HG03159 (cell line): Measurements from ENCODE around the gene MAML1.

Experiments
- ATAC-seq: cut with Tn5 transposase; IDR thresholded peaks from one replicate; pipeline ENCODE4 v1.9.1; 2021; ENCODE audit warnings: mild to moderate bottlenecking, moderate library complexity; ENCODE audit not compliant: unreplicated experiment

MAML1 gene

GRCh38 chr5:179802207-179802883, 69.7 kb downstream of the MAML1 start:
- ATAC-seq: no peak

GRCh38 chr5:179802950-179803562, 70.4 kb downstream of the MAML1 start:
- ATAC-seq: no peak

GRCh38 chr5:179803651-179804554, 71.3 kb downstream of the MAML1 start:
- ATAC-seq: no peak

- ATAC-seq: no peak
Measured at GRCh38 chr5:179804555-179804947, 71.9 kb downstream of the MAML1 start.

GRCh38 chr5:179805070-179805528, 72.5 kb downstream of the MAML1 start:
- no peak for ATAC-seq

GRCh38 chr5:179805529-179806249, 73.1 kb downstream of the MAML1 start:
- peak; percentile 34 for ATAC-seq

- ATAC-seq: peak; percentile 66
Measured at GRCh38 chr5:179806250-179807048, 73.8 kb downstream of the MAML1 start, which contains the start of gene MGAT4B. MGAT4B (minus strand) TSS chr5:179806866; CDS start chr5:179806583, 283 bp downstream.

- ATAC-seq: no peak
Measured at GRCh38 chr5:179812135-179812825, 79.7 kb downstream of the MAML1 start.

GRCh38 chr5:179812997-179813607, 80.5 kb downstream of the MAML1 start:
- no peak for ATAC-seq

- ATAC-seq: no peak
Measured at GRCh38 chr5:179814090-179814489, 81.5 kb downstream of the MAML1 start.

- no peak for ATAC-seq
Measured at GRCh38 chr5:179815491-179816249, 83.0 kb downstream of the MAML1 start.

- ATAC-seq: no peak
Measured at GRCh38 chr5:179816401-179816795, 83.8 kb downstream of the MAML1 start.

- no peak for ATAC-seq
Measured at GRCh38 chr5:179816796-179817469, 84.3 kb downstream of the MAML1 start.

GRCh38 chr5:179817470-179817840, 84.8 kb downstream of the MAML1 start:
- no peak for ATAC-seq

GRCh38 chr5:179817890-179818745, 85.5 kb downstream of the MAML1 start:
- ATAC-seq: no peak

- peak; percentile 54 for ATAC-seq
Measured at GRCh38 chr5:179818746-179819295, 86.2 kb downstream of the MAML1 start.
